ENCODE results near the gene AMELY. TPM values are rescaled to one million over a fixed set of nuclear protein-coding genes. Genes with fewer than 3 reads are reported as not detected.
"Not testable (repeated sequence)": the region's sequence is repeated elsewhere in the genome, so short reads cannot be mapped to it uniquely, and the experiment has no call there.

The AMELY gene
- total and polyA plus RNA-seq, 4 donors, result not detected

- DNase-seq, result peak in 1 of 3 donors; percentile 25
- 2% methylated on average over 31 of the region's 91 CpGs; no CpG with 5 or more reads in 1 of the 2 donors for WGBS, 2 donors
Measured at GRCh38 chrY:6910372-6911252, 940 bp downstream of the AMELY start, which contains the start of gene TBL1Y. TSS of gene TBL1Y (plus strand) at chrY:6910697. CDS start at chrY:7025085, 114,388 bp downstream.

GRCh38 chrY:6909856-6910255 lies 1.7 kb downstream of the AMELY start:
- ATAC-seq (ENCODE audit: insufficient read depth, low FRiP score) (no peak), DNase-seq (peak in 1 of 3 donors; percentile 2)
- Histone ChIP-seq H3K4me1 (ENCODE audit: control insufficient read depth in 5 of 5, insufficient read depth in 5 of 5, low read length in 5 of 5) (no peaks in the 10 kb centered on the region), H3K36me3 (ENCODE audit: control insufficient read depth in 4 of 4, insufficient read depth in 4 of 4, low read length in 4 of 4) (no peaks in the 10 kb centered on the region), H3K9ac (ENCODE audit: insufficient read depth in 1 of 2, low read length in 2 of 2) (no peak overlapping the region), H3K4me3 (no peak overlapping the region), H3K9me3 (ENCODE audit: control insufficient read depth in 4 of 4, insufficient read depth in 3 of 4, low read length in 3 of 4) (no peaks in the 10 kb centered on the region), H3K27ac (ENCODE audit: low read depth in 1 of 2, low read length in 1 of 2) (no peak overlapping the region), H3K27me3 (ENCODE audit: control insufficient read depth in 3 of 3, insufficient read depth in 3 of 3, low read length in 2 of 3) (no peaks in the 10 kb centered on the region)
- WGBS, 2 donors, result 2% methylated on average over 6 of the region's 14 CpGs; no CpG with 5 or more reads in 1 of the 2 donors
- TF ChIP-seq CTCF (IDR thresholded peaks at IDR 0.05; ENCODE audit: control extremely low read depth, extremely low read depth), result no peak

More at GRCh38 chrY:6910372-6911252, 940 bp downstream of the AMELY start, which contains the start of gene TBL1Y:
- no peaks in the 10 kb centered on the region for H3K27me3 ChIP-seq (ENCODE audit: control insufficient read depth in 3 of 3, insufficient read depth in 3 of 3, low read length in 2 of 3)
- H3K4me3 ChIP-seq, result no peak within 1 kb of the TSS
- H3K4me1 ChIP-seq (ENCODE audit: control insufficient read depth in 5 of 5, insufficient read depth in 5 of 5, low read length in 5 of 5), result no peaks in the 10 kb centered on the region
- no peak for TF ChIP-seq CTCF (IDR thresholded peaks at IDR 0.05; ENCODE audit: control extremely low read depth, extremely low read depth)
- no peaks in the 10 kb centered on the region for H3K9me3 ChIP-seq (ENCODE audit: control insufficient read depth in 4 of 4, insufficient read depth in 3 of 4, low read length in 3 of 4)
- no peaks in the 10 kb centered on the region for H3K36me3 ChIP-seq (ENCODE audit: control insufficient read depth in 4 of 4, insufficient read depth in 4 of 4, low read length in 4 of 4)
- ATAC-seq (ENCODE audit: insufficient read depth, low FRiP score), result no peak
- H3K27ac ChIP-seq (ENCODE audit: low read depth in 1 of 2, low read length in 1 of 2), result no peak within 1 kb of the TSS
- H3K9ac ChIP-seq (ENCODE audit: insufficient read depth in 1 of 2, low read length in 2 of 2), result no peak within 1 kb of the TSS

GRCh38 chrY:6909118-6909521 lies 2.4 kb downstream of the AMELY start:
- H3K36me3 ChIP-seq (ENCODE audit: control insufficient read depth in 4 of 4, insufficient read depth in 4 of 4, low read length in 4 of 4), result no peaks in the 10 kb centered on the region
- H3K9me3 ChIP-seq (ENCODE audit: control insufficient read depth in 4 of 4, insufficient read depth in 3 of 4, low read length in 3 of 4), result no peaks in the 10 kb centered on the region
- WGBS, 2 donors, result 0% methylated on average over 14 of the region's 14 CpGs; no CpG with 5 or more reads in 1 of the 2 donors
- no peak for ATAC-seq (ENCODE audit: insufficient read depth, low FRiP score)
- TF ChIP-seq CTCF (IDR thresholded peaks at IDR 0.05; ENCODE audit: control extremely low read depth, extremely low read depth), result no peak
- H3K9ac ChIP-seq (ENCODE audit: insufficient read depth in 1 of 2, low read length in 2 of 2), result no peak overlapping the region
- DNase-seq, result peak in 1 of 3 donors; percentile 61
- H3K4me3 ChIP-seq, result no peak overlapping the region
- no peaks in the 10 kb centered on the region for H3K27me3 ChIP-seq (ENCODE audit: control insufficient read depth in 3 of 3, insufficient read depth in 3 of 3, low read length in 2 of 3)
- H3K27ac ChIP-seq (ENCODE audit: low read depth in 1 of 2, low read length in 1 of 2), result no peak overlapping the region
- no peaks in the 10 kb centered on the region for H3K4me1 ChIP-seq (ENCODE audit: control insufficient read depth in 5 of 5, insufficient read depth in 5 of 5, low read length in 5 of 5)

GRCh38 chrY:6908021-6908420 lies 3.5 kb downstream of the AMELY start:
- DNase-seq; ATAC-seq (ENCODE audit: insufficient read depth, low FRiP score); H3K27me3 ChIP-seq (ENCODE audit: control insufficient read depth in 3 of 3, insufficient read depth in 3 of 3, low read length in 2 of 3); H3K9ac ChIP-seq (ENCODE audit: insufficient read depth in 1 of 2, low read length in 2 of 2); H3K36me3 ChIP-seq (ENCODE audit: control insufficient read depth in 4 of 4, insufficient read depth in 4 of 4, low read length in 4 of 4); H3K4me3 ChIP-seq; H3K9me3 ChIP-seq (ENCODE audit: control insufficient read depth in 4 of 4, insufficient read depth in 3 of 4, low read length in 3 of 4); H3K27ac ChIP-seq (ENCODE audit: low read depth in 1 of 2, low read length in 1 of 2); H3K4me1 ChIP-seq (ENCODE audit: control insufficient read depth in 5 of 5, insufficient read depth in 5 of 5, low read length in 5 of 5): not testable (repeated sequence)
- WGBS, 2 donors, result 72% methylated on average over 6 of the region's 6 CpGs; no CpG with 5 or more reads in 1 of the 2 donors

Measured in lung (tissue), 12 donors.